T1000 (cell line): ENCODE results near the gene HES1.
"Not testable (repeated sequence)": the region's sequence is repeated elsewhere in the genome, so short reads cannot be mapped to it uniquely, and the experiment has no call there.

Source experiments
- DNase-seq: peaks from one replicate; lab custom pipeline; 2025; ENCODE audit warnings: mixed read lengths; lab: John Stamatoyannopoulos, UW

The HES1 gene

DNA sequence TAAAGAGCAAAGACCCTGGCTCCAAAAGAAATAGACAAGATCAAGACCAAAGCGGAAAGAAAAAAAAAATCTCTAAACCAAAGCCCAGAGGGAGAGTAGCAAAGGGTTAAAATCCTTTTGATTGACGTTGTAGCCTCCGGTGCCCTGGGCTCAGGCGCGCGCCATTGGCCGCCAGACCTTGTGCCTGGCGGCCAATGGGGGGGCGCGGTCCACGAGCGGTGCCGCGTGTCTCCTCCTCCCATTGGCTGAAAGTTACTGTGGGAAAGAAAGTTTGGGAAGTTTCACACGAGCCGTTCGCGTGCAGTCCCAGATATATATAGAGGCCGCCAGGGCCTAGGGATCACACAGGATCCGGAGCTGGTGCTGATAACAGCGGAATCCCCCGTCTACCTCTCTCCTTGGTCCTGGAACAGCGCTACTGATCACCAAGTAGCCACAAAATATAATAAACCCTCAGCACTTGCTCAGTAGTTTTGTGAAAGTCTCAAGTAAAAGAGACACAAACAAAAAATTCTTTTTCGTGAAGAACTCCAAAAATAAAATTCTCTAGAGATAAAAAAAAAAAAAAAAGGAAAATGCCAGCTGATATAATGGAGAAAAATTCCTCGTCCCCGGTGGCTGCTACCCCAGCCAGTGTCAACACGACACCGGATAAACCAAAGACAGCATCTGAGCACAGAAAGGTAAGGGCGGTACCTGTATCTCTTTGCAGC lies at the start of gene HES1:
HES1 (plus strand) TSS at position 343 of the 713 bp plus-strand sequence; CDS start at position 576, 233 bp downstream.
- no peak for DNase-seq

DNA sequence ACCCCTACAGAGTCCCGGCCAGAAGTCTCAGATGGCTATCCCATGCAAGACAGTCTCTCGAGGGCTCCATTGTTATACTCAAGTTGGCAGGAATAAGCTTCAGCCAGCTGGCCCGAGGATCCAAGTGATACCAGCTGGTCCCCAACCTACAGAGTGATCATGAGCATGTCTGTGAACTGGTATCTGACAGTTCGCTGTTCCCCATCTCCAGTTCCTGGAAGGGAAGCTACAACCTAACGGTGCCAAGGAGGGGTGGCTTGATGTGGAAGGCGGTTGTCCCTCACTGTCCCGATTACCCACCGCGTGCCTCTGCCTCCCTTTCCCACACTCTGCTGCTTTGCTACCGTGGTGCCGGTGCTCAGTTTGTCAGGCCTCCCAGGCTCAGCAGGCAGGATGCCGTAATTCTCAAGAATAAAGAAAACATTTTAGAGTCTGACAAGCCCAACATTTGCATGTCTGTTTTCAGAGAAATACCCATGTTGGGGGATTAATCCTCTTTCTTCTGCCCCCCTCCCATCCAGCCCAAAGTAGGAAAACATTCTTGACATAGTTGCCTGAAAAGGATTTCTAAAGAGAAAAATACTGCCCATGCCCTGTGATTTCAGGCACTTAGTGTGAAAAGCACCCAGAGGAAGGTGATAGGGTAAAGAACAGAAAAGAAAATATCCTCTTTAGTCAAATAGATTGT lies 49.4 kb upstream of the HES1 start:
- DNase-seq, result no peak

DNA sequence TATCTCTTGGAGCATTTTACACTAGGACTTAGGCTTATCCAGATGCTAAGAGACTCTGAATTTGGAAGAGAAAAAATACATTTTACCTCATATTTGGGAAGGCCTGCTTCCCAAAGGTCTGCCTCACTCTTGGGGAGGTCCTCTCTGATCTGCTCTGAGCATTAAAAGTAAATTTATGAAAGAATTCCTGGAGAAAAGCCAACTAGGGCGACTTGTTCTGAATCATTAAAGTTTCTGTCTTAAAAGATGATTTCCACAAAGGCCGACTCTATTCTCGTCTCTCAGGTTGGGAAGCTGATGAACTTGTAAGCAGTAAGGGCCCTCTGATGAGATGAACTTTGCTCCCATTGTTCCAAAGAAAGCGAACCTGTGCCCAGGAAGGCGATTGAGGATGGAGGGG lies 48.7 kb upstream of the HES1 start:
- DNase-seq, result no peak

GRCh38 chr3:194087995-194088855 lies 47.7 kb upstream of the HES1 start:
- no peak for DNase-seq

GRCh38 chr3:194089357-194090177 lies 46.4 kb upstream of the HES1 start:
- peak; percentile 41 for DNase-seq

GRCh38 chr3:194090178-194090555 lies 45.8 kb upstream of the HES1 start:
- not testable (repeated sequence) for DNase-seq

- DNase-seq, result no peak
Measured at GRCh38 chr3:194090716-194091115, 45.2 kb upstream of the HES1 start.

GRCh38 chr3:194091141-194091540 lies 44.8 kb upstream of the HES1 start:
- DNase-seq, result peak; percentile 21

GRCh38 chr3:194091897-194092296 lies 44.1 kb upstream of the HES1 start:
- not testable (repeated sequence) for DNase-seq

GRCh38 chr3:194092881-194093301 lies 43.1 kb upstream of the HES1 start:
- no peak for DNase-seq

DNA sequence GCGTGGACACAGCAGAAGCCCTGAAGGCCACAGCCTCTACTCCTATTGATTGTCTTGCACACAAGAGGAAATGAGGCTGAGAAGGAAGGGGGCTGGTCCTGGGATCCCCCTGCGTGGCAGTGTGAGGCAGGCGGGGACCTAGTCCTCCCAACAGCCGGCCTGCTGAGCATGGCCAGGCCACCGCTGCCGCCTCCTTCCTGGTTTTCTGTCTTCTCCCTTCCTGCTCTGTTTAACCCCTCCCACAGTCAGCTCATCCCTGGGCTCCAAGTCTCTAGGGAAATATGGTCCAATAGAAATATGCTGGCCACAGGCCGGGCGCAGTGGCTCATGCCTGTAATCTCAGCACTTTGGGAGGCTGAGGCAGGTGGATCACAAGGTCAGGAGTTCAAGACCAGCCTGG lies 42.1 kb upstream of the HES1 start:
- DNase-seq, result no peak

- no peak for DNase-seq
Measured at GRCh38 chr3:194095464-194095863, 40.5 kb upstream of the HES1 start.

DNA sequence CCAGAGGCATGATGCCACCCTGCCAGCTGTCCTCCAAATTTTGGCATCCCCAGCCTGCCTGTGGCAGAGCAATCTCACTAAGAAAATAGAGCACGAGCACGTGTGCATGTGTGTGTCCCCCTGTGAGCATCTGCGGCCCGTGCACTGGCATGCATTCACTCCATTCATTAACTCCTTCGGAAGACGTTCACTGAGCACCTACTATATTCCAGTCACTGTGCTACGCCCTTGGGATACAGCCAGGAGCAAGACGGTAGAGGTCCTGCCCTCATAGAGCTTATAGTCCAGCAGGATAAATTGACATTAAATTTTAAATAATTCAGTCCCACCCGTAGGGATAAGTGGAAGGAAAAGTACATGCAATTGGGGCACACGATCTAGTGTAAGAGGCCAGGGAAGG lies 40.0 kb upstream of the HES1 start:
- DNase-seq, result no peak

GRCh38 chr3:194097141-194097882 lies 38.6 kb upstream of the HES1 start:
- DNase-seq, result no peak

- no peak for DNase-seq
Measured at GRCh38 chr3:194098081-194098842, 37.7 kb upstream of the HES1 start.

DNA sequence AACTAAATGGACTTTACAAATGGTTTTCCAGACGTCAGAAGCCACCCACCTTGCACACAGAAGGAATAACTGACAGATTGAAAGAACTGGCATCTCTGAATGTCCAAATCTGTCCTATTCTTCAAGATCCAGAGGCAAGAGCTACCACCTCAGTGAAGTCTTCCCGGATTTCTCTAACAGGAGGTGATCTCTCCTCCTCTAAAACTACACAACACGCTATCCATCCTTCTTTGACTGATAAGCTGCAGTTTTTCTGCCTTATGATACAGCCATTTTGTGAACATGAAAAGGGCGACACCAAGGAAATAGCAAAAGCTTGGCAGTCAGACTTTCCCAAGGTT lies 37.1 kb upstream of the HES1 start:
- no peak for DNase-seq

DNA sequence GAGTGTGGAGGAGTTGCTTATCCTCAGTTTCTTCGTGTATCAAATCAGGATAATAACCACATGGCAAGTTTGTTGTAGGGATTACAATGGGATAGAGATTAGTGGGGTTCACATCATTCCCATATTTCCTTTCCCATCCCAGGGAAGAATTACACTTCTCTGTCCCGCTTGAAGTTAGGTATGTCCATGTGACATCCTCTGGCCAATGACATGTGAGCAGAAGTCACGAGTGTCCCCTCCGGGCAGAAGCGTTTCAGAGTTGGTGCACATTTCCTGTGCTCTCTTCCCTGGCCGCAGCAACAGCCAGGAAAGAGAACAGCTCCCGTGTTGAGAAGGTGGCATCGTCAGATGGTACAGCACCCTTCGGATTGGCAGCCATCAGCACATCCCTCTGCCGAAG lies 36.7 kb upstream of the HES1 start:
- no peak for DNase-seq

DNA sequence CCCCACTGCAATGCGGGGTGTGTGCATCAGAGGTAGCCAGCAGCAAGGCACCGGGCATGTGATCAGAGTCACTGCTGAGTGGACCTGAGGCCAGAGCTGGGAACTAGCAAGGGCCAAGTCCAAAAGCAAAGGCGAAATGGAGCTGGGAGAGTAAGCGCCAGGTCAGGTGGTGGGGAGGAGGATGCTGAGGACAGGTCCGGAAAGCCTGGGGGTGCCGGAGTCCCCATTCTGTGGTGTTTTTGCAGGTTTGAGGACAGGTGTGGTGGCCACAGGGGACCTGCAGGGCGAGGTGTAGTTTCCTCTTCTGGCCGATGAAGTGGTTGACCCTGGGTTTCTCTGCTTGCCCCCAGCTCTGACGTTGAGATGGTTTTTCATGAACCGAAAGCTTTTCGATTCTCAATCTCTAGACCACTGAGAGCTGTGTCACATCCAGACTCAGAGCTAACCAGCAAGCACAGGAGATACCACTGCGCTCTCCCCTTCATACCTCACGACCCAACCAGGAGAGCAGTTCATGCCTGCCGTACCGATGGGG lies 35.0 kb upstream of the HES1 start:
- DNase-seq, result no peak

DNA sequence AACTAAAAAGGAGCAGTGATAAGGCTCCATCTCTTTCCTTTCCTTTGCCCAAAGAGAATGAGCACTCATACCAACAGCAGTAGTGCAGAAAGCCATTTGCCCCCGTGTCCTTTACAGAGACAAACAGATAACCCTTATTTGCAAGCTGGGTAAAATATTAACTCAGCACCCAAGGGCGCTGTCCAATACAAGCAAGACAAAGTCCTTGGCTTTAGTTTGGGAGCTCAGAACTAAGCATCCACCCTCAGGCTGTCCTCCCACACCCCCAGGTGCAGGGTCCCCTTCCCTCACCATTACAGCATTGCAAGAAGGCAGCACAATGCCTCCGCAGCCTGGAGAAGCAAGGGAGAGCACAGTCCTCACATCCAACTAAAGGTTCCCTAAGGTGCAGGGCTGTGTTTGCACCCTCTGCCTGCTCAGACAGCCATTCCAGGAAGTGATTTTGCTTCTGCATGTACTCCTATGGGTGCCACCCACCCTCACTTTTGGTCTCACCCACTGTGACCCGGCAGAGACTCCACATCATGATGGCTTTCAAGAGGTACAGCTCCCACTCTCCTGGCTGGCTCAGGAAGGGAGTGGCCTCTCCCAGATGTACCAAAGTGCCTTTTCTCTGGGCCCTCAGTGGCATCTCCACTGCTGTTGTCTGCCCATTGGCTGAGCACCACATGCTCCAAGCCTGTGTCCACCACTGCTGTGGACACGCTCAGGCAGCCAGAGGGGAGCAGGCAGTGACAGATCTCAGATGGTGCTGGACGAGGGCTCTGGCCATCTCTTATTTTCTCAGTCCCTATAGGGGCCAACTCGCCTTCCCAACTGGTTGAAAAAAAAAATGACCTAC lies 34.1 kb upstream of the HES1 start:
- no peak for DNase-seq
